Non-pigmented ciliary epithelial cell (primary cell): Measurements from ENCODE around the gene IGF2R.
"Not testable (repeated sequence)": the region's sequence is repeated elsewhere in the genome, so short reads cannot be mapped to it uniquely, and the experiment has no call there.

Experiments used
- DNase-seq: peaks from one replicate; pipeline ENCODE4 v3.0.0-alpha.2; 2010; ENCODE audit warnings: low read depth

The IGF2R gene

DNA sequence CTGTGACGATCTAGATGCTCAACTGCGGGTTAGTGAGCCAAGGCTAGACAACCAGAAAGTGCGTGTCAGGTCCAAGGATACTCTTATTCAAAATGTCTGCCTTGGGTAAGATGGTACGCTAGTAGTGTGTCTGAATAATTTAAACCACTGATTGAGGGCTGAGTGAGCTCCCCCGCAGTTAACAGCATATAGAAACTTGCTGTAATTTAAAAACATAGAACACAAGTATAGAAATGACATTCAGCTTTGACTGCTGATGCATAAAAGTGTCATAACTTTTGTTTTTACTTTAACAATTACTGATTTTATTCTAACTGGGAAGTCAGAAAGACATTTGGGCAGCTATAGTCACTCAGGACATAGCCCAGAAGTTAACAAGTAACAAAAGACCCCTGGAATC lies 107.1 kb downstream of the IGF2R start:
- no peak for DNase-seq

DNA sequence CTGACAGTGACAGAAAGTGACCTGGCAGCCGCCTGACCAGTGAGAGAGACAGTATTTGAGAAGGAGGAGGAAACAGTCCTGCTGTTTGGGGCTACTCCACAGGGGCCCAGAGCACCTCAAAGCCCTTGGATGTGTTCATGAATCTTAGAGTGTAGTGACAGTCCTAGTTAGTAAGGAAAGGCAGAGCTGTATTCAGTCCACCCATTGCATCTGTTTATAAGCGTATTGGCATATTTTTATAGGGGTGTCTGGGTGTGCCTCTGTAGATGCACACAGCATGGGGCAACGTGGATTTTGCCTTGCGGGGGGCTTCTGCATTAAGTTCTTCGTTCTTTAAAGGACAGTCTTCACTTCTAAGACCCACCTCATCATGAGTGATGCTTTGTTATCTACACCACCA lies 108.1 kb downstream of the IGF2R start:
- DNase-seq: no peak

DNA sequence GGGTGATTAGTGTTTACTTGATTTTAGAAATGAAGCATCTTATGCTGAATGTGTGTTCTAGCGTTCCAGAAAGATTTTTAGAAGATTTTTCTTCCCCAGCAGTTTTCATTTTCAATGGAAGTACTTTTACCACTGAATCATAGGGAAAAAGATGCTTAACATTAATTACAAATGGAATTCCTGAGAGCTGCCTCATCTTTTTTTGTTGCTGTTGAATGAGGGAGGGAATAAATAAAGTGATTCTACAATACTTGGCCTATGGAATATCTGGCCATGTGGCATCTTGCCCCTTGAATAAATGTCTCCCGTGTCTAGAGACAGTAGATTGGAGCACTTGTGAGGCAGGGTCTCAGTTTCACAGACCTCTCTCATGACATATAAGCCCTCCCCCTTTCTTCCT lies 108.6 kb downstream of the IGF2R start:
- DNase-seq: no peak

DNA sequence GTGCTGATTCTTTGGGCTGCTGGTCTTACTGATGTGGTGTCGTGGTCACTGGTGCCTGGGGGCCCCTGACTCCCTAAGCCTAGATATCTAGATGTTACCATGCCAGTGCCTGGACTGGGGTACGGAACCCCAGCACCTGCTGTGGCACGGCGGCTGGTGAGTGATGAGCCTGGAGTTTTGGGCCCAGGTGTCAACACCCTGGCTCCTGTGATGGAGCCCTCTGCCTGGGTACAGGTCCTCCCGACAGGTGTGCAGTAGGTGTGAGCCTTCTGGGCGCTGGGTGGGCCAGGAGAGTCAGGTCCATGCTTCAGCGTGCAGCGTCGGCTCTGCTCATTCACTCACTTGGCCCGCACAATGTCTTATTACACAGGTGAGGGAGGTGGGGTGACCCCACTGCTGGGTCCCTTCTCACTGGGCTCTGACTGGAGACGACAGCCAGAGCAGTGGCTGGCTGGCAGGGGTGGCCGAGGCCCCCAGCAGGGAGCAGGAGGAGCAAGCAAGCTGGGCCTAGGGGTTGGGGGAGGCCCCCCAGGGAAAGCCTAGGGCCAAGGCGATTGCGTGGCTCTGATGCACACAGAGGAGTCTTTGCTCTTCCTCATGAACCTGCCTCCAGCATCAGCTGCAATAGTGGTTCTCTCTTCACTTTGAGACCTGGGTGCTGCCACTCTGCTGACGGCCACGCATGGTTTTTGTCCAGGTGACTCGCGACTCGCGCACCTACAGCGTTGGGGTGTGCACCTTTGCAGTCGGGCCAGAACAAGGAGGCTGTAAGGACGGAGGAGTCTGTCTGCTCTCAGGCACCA lies 110.2 kb downstream of the IGF2R start:
- no peak for DNase-seq

DNA sequence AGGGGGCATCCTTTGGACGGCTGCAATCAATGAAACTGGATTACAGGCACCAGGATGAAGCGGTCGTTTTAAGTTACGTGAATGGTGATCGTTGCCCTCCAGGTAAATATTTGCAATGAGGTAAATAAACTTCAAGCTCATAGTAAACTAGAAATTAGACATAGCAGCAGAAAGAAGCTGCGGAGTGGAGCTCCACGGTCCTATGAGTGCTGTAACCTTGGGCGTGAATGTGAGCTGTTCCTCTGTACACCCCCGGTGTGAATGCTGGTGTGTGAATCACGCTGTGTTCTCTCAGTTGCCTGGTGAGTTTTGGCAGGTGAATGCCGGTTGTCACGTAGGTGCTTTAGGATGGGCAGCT lies 110.8 kb downstream of the IGF2R start:
- DNase-seq: no peak

DNA sequence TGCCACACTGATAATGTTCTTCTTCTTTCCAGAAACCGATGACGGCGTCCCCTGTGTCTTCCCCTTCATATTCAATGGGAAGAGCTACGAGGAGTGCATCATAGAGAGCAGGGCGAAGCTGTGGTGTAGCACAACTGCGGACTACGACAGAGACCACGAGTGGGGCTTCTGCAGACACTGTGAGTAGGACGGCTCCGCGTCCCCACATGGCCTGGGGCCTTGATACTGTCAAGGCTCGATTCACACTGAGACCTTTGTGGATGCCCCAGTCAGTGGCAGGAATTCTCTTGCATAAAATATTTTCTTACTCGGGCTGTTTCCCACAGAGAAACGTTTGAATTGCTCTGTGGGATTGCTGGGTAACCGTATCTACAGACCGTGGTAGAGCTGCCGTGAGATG lies 111.2 kb downstream of the IGF2R start:
- DNase-seq: no peak

DNA sequence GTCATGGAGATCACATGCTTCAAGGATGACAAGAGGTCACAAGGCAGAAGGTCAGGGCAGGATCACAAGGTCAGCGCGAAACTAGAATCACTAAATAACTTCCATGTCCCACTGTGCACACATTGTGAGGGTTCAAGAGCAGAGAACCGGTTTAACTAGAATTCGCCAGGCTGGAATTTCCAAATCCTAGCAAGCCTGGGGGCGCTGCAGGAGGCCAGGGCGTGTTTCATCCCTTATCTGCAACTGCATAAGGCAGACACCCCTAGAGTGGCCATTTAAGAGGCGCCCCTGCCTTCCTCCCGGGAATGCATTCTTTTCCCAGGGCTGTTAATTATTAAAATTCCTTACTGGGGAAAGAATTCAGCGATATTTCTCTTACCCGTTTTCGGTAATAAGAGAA lies 112.5 kb downstream of the IGF2R start:
- no peak for DNase-seq

DNA sequence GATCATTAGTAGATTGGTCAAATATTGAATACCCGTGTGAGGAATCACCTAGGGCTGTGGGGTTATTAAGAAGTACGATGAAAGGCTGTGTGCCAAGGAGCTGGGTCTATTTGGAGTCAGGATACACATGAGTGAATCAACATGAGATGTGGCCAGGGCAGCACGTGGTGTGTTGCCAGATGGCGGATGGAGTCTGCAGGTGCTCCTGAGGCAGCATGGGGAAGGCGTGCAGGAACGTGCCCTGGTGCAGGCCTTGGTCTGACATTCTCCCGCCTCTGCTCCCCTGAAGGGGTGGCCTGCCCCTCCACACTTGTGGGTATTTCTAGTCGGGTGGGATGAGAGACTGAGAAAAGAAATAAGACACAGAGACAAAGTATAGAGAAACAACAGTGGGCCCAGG lies 113.7 kb downstream of the IGF2R start:
- DNase-seq: no peak

DNA sequence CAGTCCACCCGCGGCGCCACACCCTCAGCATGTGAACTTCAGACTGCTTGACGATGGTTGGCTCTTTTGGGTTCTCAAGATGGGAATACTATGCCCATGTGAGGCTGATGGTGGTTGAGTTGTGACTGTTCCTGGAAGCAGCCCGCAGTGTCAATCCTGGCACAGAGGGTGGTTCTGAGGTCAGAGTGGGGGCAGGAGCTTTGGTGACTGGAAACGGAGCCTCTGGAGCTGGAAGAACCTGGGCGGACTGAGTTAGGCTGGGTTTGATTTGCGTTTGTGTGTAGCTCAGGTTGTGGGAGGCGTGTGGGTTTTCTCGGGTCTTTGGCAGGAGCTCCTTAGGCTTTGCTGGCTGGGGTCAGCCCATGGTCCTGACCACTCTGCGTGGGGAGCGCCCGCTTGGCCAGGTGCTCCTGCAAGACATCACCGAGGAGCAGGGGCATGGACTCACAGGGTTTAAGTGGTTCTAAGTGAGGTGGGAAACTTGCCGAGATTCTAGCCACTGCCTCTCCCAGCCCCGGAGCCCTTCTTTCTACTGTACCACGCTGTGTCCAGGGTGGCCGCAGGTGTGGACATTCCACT lies 115.4 kb downstream of the IGF2R start:
- DNase-seq: no peak

DNA sequence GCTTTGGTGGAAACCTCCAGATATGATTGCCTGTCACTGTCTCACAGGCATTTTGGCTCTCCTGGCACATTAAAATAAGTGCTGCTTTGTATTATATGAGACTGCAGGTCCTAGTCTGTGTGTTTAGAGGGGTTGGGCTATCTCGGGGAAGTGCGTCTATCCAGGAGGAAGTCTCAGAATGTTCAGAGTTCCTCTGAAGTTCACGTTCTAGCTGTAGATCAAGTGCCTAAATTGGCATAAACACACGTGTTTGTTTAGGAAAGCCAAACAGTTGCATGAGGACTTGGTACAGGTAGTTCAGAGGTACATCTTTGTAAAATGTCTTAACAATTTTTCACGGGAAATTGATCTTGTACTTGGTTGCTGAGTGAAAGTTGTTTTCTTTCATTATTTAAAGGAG lies 116.3 kb downstream of the IGF2R start:
- DNase-seq: no peak

DNA sequence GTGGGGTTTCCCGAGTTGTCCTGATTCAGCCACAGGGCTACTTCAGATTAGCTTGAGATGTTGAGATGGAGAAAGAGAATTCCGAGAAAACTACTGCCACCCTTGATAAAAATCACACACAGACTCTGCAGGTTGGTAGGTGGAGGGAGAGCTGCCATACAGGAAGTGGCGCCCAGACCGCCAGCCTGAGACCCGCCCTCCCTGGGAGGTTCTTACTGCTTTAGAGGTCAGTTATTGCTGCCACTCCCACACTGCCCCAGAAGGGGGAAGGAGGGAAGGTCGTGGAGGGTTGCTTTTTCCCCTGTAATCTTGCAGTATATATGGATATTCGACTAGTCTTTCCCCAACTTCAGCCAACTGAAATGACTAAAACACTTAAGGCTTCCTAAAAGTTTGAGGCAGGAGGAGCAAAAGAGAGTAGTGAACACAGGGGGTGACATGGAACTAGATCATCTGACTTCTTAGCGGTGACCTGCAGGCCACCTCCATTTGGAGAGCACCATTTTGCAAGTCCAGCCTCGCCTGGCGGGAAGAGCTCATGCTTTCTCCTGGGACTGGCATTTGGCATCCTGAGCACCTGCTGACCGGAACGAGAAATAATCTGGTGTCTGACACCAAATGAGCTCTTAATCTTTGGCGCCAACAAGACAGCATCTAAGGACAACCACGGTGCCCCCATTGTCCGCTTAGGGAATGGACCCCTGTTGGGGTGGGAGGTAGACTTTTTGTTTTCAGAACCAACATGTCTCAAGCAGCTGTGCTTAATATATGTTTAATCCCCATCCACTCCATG lies 117.0 kb downstream of the IGF2R start:
- DNase-seq: no peak

DNA sequence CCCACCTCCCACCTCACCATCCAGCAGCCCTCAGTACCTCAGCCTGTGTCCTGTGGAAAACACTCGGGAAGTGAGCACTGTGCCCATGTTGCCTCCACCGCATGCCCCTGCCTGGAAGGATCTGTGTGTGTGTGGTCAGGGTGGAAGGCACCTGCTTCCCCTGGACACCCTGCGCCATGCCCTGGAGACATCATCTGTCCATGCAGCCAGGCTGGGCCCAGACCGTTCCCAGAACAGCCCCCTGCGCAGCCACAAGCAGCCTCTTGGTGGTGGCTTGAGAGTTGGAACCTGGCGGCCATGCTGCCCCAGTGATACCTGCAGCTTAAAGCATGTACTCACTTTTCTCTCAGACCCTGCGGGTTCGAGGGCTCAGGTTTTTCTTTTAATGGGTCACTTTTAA lies 117.9 kb downstream of the IGF2R start:
- no peak for DNase-seq

DNA sequence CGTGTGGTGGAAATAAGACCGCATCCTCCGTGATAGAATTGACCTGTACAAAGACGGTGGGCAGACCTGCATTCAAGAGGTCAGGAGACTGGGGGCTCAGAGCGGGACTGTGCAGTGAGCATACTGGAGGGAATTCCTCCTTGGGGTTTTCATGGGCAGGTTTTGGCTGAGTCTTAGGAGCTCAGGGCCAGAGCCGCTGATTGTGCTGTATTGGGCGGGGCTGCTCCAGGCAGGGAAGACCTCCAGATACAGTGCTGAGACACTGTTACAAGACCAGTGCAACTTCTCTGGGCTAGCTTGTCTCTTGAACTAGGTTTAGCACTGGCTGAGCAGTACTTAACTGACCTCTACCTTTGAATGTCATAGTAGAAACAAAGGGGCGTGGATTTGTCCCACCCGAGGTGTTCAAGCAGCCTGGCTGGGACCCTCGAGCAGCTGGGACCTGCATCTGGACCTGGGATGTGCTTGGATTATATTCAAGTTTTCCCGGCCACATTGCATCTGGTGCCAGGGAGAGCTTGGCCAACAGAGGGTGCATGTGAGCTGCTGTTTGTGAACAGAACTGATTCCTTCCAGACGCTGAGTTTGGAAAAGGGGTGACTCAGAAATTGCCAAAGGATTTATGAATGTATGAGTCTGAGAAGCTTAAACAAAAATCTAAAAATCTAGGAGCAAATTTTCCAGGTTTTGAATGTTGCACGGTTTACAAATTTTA lies 119.3 kb downstream of the IGF2R start:
- peak; percentile 66 for DNase-seq

DNA sequence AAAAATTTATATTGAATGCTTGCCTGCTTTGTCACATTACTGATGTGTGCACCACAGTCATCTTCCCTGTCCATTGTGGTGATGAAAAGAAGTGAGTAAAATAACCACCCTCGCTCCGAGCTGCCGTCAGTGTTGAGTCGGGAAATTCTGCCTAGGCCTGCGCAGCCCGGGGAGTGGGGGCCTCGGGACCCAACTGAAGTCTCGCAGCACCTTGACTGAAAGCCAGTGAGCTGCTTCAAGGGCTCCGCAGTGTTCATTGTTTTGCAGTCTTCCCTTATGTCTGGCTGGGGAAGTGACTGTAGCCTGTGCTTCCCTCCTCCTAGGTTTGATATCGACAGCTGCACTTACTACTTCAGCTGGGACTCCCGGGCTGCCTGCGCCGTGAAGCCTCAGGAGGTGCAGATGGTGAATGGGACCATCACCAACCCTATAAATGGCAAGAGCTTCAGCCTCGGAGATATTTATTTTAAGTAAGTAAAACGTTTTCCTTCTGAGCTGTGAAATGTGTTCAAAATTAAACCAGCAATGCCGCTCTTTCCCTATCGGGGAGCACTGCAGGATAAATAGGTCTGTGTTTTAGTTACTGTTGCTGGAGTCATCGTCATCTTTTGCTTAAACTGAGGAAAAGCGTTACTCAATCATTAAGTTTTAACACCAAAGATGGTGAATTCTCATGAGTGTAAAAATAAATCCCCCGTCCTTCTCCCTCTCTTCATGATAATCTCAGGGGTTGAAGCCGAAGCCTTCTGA lies 120.1 kb downstream of the IGF2R start:
- no peak for DNase-seq

DNA sequence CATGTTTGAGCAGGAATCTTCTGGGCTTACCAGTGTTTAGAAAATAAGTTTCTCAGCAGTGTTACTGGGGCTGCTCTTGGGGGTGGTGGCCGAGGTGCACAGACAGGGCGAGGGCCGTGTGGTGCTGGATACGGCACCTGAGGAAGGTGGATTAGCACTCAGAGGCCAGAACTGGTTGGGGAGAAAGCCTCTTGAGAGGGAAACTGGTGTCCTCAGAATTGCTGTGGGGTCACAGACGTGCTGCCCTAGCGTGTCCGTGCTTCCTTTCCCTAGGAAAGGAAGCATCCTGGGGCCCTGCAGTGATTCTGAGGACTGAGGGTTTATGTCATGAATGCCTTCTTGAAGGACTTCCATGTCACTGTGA lies 120.6 kb downstream of the IGF2R start:
- no peak for DNase-seq

DNA sequence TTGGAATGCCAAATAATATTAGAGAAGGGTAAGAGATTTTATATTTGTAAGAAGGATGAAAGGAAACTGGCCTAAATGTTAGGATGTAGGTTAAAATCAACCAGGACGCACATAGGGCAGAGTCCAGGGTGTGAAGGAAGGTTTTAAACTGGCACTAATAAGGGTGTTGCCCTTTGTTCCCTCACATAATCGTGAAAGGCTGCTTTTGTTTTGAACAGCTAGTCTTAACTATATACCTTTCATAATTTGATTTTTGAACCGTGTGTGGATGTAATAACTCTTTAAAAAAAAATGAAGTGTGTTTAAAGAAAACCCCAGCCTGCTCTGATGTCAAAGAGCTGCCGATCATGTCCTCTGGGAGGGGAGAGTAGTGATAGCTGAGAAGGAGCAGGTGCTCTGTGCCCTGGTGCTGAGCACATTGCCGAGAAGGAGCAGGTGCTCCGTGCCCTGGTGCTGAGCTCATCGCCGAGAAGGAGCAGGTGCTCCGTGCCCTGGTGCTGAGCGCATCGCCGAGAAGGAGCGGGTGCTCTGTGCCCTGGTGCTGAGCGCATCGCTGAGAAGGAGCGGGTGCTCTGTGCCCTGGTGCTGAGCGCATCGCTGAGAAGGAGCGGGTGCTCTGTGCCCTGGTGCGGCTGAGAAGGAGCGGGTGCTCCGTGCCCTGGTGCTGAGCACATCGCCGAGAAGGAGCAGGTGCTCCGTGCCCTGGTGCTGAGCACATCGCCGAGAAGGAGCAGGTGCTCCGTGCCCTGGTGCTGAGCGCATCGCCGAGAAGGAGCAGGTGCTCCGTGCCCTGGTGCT lies 121.8 kb downstream of the IGF2R start:
- not testable (repeated sequence) for DNase-seq

DNA sequence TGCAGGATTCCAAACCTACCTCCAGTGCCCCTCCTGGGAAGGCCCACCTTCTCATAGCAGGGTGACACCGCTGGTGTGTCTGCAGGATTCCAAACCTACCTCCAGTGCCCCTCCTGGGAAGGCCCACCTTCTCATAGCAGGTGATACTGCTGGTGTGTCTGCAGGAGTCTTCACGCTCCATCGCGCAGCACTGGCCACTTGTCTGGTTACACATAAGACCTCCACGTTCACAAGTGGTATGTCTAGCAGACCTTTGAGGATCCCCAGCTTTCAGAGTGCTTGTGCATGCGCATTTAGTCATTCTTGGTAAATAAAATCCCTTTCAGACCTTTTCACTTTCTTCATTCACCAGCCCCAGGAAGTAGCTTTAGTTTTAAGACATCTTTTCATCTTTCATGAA lies 123.3 kb downstream of the IGF2R start:
- not testable (repeated sequence) for DNase-seq

DNA sequence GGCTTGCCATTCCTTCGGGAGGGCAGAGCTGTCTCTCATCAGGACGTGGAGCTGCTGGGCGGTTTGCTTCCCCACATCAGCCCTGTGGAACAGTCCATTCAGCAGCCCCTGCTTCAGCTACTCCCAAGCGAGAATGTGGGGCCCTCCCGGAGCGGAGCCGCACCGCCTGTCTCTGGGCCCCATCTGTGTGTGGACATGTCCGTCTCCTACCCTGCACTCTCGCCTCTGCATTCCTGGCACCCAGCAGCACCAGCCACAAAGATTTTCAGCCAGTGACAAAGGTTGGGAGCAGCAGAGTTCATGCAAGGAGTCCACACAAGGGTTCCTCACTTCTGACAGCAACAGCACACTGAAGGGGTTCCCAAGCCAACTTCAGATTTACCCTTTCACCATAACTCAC lies 123.7 kb downstream of the IGF2R start:
- DNase-seq: no peak

DNA sequence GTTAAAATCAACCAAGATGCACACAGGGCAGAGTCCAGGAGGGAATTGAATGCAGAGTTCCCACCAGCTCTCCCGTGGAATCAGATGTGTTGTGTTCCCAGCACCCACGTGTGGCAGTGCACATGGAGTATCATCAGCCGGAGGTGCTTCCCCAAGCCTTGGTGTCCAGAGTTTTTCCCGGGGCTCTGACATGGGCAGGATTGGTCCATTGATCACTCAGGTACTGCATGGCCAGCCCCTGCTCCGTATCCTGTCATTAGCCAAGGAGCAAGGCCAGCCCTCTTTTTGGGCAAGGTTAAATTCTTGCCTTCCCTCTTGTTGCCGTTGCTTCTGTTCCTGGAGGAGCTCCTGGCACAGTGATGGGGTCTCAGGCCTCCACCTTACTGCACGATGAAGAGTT lies 124.2 kb downstream of the IGF2R start:
- no peak for DNase-seq

DNA sequence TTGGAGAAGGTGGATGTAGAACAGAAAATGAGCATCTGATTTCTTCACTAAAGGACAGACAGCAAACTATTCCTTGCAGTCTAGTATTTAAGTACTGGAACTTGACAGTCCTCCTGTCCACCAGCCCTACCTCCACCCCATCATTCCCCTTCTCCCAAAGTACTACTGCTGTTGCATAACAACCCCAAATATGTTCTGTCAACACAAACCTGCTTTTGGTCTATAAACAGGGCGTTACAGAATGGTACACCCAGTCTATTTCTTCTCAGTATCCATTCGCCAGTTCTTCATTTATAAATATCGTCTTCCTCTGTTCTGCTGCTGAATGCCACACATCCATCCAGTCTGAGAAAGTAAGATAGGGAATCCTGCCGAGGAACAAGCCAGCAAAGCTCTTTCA lies 125.1 kb downstream of the IGF2R start:
- no peak for DNase-seq

DNA sequence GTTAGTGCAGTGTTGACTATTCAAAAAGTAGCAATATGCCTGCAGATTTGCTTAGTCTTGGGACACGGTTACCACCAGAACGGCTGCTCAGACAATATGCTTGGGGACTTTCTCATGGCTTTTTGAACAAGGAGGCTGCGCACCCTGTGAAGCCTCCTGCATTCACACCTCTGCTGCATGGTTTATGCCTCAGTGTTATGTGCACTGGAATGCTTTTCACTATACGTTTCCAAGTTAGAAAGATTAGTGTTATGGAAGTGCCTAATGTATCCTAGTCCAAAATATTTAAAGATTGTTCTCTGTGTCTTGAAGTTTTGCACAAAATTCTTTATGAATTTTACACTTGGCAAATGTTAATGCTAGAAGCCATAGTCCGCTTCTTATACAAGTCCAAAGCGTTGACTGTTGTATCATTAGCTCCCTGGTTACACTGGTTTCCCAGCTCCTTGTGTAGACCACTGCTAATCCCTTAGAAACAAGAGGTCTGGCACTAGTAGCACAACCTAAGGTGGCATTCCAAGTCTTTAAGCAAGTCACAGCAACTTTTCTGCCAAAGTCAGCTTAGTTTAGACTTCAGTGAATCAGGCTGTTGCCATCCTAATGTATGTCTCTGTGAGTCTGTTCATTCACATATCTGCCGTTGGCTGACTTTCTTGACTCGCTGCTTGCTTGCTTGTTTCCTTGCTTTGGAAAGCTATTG lies 126.4 kb downstream of the IGF2R start:
- no peak for DNase-seq
